Mucosa of rectum (tissue), 2 donors: Measurements from ENCODE around the gene ANKRD13B.
"Not testable (repeated sequence)": the region's sequence is repeated elsewhere in the genome, so short reads cannot be mapped to it uniquely, and the experiment has no call there.

Source experiments
- H3K27ac ChIP-seq, 2 donors: one replicate each; pipeline ENCODE4 v1.7.0; 2013; ENCODE audit warnings: inconsistent platforms in 2 of 2, low read depth in 2 of 2, low read length in 2 of 2
- H3K27me3 ChIP-seq, 2 donors: one replicate each; pipeline ENCODE4 v1.7.0; 2013; ENCODE audit warnings: low read length in 2 of 2; ENCODE audit not compliant: control insufficient read depth in 2 of 2, insufficient read depth in 2 of 2
- H3K36me3 ChIP-seq, 2 donors: one replicate each; pipeline ENCODE4 v1.7.0; 2013; ENCODE audit warnings: low read length in 2 of 2; ENCODE audit not compliant: control insufficient read depth in 2 of 2, insufficient read depth in 2 of 2
- H3K4me1 ChIP-seq, 2 donors: one replicate each; pipeline ENCODE4 v1.7.0; 2013; ENCODE audit warnings: low read length in 2 of 2, mild to moderate bottlenecking in 1 of 2; ENCODE audit not compliant: control insufficient read depth in 2 of 2, insufficient read depth in 2 of 2
- H3K4me3 ChIP-seq, 2 donors: one replicate each; pipeline ENCODE4 v1.7.0; 2013; ENCODE audit warnings: low read length in 2 of 2
- H3K9ac ChIP-seq, 2 donors: one replicate each; pipeline ENCODE4 v1.7.0; 2013; ENCODE audit warnings: low read length in 2 of 2, low read depth in 1 of 2, mild to moderate bottlenecking in 1 of 2
- H3K9me3 ChIP-seq, 2 donors: one replicate each; pipeline ENCODE4 v1.7.0; 2013; ENCODE audit warnings: low read length in 2 of 2; ENCODE audit not compliant: control insufficient read depth in 2 of 2
- donor health status: healthy.
- donor health status: Normal muscosa, but diverticular disease.

The ANKRD13B gene

GRCh38 chr17:29592850-29593551, at the start of gene ANKRD13B:
ANKRD13B (plus strand) TSS chr17:29593132; CDS start chr17:29593622, 490 bp downstream.
- H3K27ac ChIP-seq, result peak within 1 kb of the TSS; percentile 81 to 91
- peaks cover 37 to 43% of the 10 kb centered on the region in 2 donors for H3K4me1 ChIP-seq
- H3K36me3 ChIP-seq, result no peaks in the 10 kb centered on the region
- no peaks in the 10 kb centered on the region for H3K9me3 ChIP-seq
- H3K9ac ChIP-seq, result peak within 1 kb of the TSS; percentile 65
- peak within 1 kb of the TSS; percentile 47 to 70 for H3K4me3 ChIP-seq
- no peaks in the 10 kb centered on the region for H3K27me3 ChIP-seq

DNA sequence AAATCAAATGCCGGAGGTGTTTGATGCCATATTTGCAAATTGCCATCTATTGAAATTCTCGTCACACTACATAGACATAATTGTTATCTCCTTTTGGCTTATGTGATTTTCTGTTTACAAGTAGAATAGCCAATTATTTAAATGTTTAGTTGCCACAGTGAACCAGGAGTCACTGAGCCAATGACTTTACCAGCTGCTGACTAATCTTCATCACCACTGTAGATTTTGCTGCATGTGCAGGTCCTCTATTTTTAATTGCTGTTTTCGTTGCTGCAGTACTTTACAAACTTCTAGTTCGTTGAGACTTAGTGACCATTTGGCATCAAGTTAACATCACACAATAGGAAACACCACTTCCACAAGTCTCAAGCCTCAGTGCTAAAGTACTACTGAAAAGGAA, 48.9 kb upstream of the ANKRD13B start:
- H3K4me3 ChIP-seq, result no peak overlapping the region
- no peak overlapping the region for H3K27ac ChIP-seq
- no peaks in the 10 kb centered on the region for H3K27me3 ChIP-seq
- H3K4me1 ChIP-seq, result no peaks in the 10 kb centered on the region
- H3K9me3 ChIP-seq, result no peaks in the 10 kb centered on the region
- H3K36me3 ChIP-seq, result peaks cover 20 to 24% of the 10 kb centered on the region in 2 donors
- H3K9ac ChIP-seq, result no peak overlapping the region

- Histone ChIP-seq H3K27ac (no peak overlapping the region), H3K9ac (no peak overlapping the region), H3K9me3 (no peaks in the 10 kb centered on the region), H3K36me3 (peaks cover 17 to 23% of the 10 kb centered on the region in 2 donors), H3K27me3 (no peaks in the 10 kb centered on the region), H3K4me1 (no peaks in the 10 kb centered on the region), H3K4me3 (no peak overlapping the region)
These were observed 46.8 kb upstream of the ANKRD13B start for GRCh38 chr17:29546085-29546484.

DNA sequence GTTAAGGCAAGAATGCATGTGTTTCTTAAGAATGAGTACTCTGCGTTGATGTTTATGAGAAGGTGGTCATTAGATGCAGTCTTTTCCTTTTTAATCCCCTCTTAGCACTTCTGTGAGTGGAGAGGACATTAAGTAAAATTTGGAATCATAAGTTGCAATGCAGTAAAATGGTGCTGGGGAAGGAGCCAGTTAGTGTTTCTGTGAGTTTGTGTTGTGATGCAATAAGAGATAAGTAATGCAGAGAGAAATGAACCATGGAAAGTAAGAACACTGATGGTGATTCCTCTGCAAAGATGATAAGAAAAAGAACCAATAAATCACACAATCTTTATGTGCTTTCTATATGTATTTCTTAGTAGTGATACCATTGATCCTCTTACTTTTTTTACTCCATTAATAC, 46.1 kb upstream of the ANKRD13B start:
- Histone ChIP-seq H3K9ac (no peak overlapping the region), H3K27me3 (no peaks in the 10 kb centered on the region), H3K9me3 (no peaks in the 10 kb centered on the region), H3K4me3 (no peak overlapping the region), H3K27ac (no peak overlapping the region), H3K4me1 (no peaks in the 10 kb centered on the region), H3K36me3 (peaks cover 17 to 19% of the 10 kb centered on the region in 2 donors)

DNA sequence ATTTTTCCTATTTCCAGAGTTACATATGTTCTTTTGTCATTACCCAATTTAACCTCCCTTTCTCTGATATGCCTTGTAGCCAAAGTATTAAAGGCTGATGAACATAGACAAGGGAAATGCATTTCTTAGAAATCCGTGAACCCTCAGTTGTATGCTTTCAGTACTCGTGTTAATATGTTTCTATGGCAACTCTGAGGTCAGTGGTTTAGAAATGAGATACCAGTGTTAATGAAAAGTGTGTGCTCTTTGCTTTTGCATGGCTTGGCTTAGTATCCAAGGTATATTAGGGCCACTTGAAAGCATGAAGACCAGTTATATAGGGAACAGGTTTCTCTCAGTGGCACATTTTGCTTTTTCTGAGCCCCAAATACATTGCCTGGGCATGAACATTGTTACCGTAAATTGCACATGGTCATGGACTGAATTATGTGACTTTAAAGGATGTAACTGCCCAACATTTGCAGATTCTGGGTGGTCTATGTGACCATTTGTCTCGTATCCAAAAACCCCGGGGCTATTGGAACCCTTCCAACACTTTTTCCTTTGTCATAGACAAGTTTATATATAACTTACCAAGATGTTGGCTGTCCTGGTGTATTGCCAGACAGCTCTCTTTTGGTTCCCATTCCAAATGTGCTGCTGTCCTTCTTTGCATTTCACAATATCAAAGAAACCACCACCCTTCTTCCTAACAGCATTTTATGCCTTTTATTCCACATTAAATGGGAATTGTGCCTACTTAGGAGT, 43.6 kb upstream of the ANKRD13B start:
- no peaks in the 10 kb centered on the region for H3K36me3 ChIP-seq
- no peak overlapping the region for H3K9ac ChIP-seq
- no peak overlapping the region for H3K27ac ChIP-seq
- no peaks in the 10 kb centered on the region for H3K9me3 ChIP-seq
- H3K4me3 ChIP-seq, result no peak overlapping the region
- H3K27me3 ChIP-seq, result no peaks in the 10 kb centered on the region
- no peaks in the 10 kb centered on the region for H3K4me1 ChIP-seq

- Histone ChIP-seq H3K36me3 (no peaks in the 10 kb centered on the region), H3K27ac (no peak overlapping the region), H3K9ac (no peak overlapping the region), H3K4me3 (no peak overlapping the region), H3K4me1 (peaks cover 2 to 5% of the 10 kb centered on the region in 2 donors), H3K27me3 (no peaks in the 10 kb centered on the region), H3K9me3 (no peaks in the 10 kb centered on the region)
These were observed 37.1 kb upstream of the ANKRD13B start for GRCh38 chr17:29555840-29556239.

DNA sequence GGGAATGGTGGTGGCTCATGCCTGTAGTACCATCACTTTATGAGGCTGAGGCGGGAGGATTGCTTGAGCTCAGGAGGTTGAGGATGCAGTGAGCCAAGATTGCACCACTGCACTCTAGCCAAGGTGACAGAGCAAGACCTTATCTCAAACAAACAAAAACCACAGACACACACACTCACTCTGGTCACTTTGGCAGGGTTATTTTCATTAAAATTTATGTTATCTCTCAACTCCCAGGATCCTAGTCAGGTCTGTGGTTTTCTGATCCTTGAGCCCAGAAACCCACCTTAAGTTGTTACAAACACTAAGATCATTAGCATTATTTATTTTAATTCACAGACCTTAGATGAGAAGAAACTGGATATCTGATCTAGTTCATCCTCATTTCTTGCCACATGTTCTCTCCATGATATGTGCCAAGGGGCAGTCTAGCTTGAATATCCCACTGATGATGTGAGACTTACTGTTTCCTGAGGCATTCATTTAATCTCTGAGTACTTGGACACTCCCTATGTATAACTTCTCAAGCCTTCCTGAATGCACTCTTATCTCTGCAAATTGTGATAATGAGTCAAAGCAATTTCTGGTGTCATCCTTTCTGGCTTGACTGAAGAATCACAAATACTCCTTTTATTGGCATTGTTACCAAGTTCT, 35.7 kb upstream of the ANKRD13B start:
- peaks cover 4 to 8% of the 10 kb centered on the region in 2 donors for H3K36me3 ChIP-seq
- H3K9me3 ChIP-seq, result no peaks in the 10 kb centered on the region
- H3K4me3 ChIP-seq, result peak overlapping the region in 1 of 2 donors; percentile 1
- no peaks in the 10 kb centered on the region for H3K27me3 ChIP-seq
- H3K9ac ChIP-seq, result no peak overlapping the region
- H3K27ac ChIP-seq, result no peak overlapping the region
- H3K4me1 ChIP-seq, result peaks cover 5 to 10% of the 10 kb centered on the region in 2 donors

GRCh38 chr17:29557739-29558116, 35.2 kb upstream of the ANKRD13B start:
- H3K9ac ChIP-seq, result no peak overlapping the region
- H3K36me3 ChIP-seq, result peaks cover 5 to 14% of the 10 kb centered on the region in 2 donors
- no peak overlapping the region for H3K27ac ChIP-seq
- peaks cover 5 to 12% of the 10 kb centered on the region in 2 donors for H3K4me1 ChIP-seq
- H3K27me3 ChIP-seq, result no peaks in the 10 kb centered on the region
- H3K4me3 ChIP-seq, result peak overlapping the region in 1 of 2 donors; percentile 1
- H3K9me3 ChIP-seq, result no peaks in the 10 kb centered on the region

DNA sequence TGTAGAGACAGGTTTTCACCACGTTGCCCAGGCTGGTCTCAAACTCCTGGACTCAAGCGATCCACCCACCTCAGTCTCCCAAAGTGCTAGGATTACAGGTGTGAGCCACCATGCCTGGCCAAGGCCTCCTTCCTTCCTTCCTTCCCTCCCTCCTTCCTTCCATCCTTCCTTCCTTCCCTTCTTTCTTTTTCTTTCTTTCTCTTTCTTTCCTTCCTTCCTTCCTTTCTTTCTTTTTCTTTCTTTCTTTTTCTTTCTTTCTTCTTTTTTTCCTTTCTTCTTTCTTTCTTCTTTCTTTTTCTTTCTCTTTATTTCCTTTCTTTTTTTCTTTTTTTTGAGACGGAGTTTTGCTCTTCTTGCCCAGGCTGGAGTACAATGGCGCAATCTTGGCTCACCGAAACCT, 34.8 kb upstream of the ANKRD13B start:
- not testable (repeated sequence) for H3K4me3 ChIP-seq, H3K27ac ChIP-seq, H3K9me3 ChIP-seq, H3K27me3 ChIP-seq, H3K9ac ChIP-seq
- H3K36me3 ChIP-seq, result peaks cover 5 to 16% of the 10 kb centered on the region in 2 donors
- H3K4me1 ChIP-seq, result peaks cover 5 to 12% of the 10 kb centered on the region in 2 donors

DNA sequence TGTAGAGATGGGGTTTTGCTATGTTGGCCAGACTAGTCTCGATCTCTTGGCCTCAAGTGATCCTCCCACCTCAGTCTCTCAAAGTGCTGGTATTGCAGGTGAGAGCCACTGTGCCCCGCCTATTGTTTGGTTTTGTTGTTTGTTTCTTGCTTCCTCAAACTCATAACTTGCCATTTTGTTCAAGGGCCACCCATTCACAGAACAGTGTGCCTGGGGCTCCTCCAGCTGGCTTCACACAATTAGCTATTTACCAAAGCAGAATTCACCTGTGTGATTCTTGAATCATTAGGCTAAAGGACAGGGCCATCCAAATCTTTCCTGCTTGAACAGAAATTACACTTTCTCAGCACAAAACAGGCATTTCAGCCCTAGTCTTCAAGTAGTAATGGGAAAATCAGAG, 33.3 kb upstream of the ANKRD13B start:
- no peaks in the 10 kb centered on the region for H3K27me3 ChIP-seq
- H3K9ac ChIP-seq, result no peak overlapping the region
- no peak overlapping the region for H3K27ac ChIP-seq
- no peaks in the 10 kb centered on the region for H3K9me3 ChIP-seq
- H3K4me1 ChIP-seq, result peaks cover 8 to 13% of the 10 kb centered on the region in 2 donors
- no peak overlapping the region for H3K4me3 ChIP-seq
- H3K36me3 ChIP-seq, result peaks cover 5 to 16% of the 10 kb centered on the region in 2 donors
